H9 (cell line): Measurements from ENCODE around the gene ITPRID2. TPM values are rescaled to one million over a fixed set of nuclear protein-coding genes. Genes with fewer than 3 reads are reported as not detected.

ENCODE experiments used
- DNase-seq: peaks from one replicate; pipeline ENCODE4 v3.0.0-alpha.2; 2017
- H2AFZ ChIP-seq: one replicate; pipeline ENCODE4 v1.6.1; 2013; ENCODE audit warnings: mild to moderate bottlenecking, low read length, control low read depth, moderate library complexity
- H2AK5ac ChIP-seq: 2 replicates; pipeline ENCODE4 v1.6.1; 2013; ENCODE audit warnings: low read length, control low read depth, mixed read lengths; ENCODE audit not compliant: insufficient read length
- H2BK120ac ChIP-seq: one replicate; pipeline ENCODE4 v1.6.1; 2013; ENCODE audit warnings: low read depth, mild to moderate bottlenecking, low read length, control low read depth, inconsistent platforms; ENCODE audit not compliant: poor library complexity, severe bottlenecking
- H2BK12ac ChIP-seq: 2 replicates; pipeline ENCODE4 v1.6.1; 2013; ENCODE audit warnings: low read length, control low read depth, mixed read lengths, low read depth; ENCODE audit not compliant: insufficient read length
- H2BK15ac ChIP-seq: 2 replicates; pipeline ENCODE4 v1.6.1; 2013; ENCODE audit warnings: low read depth, low read length, control low read depth
- H2BK20ac ChIP-seq: one replicate; pipeline ENCODE4 v1.6.1; 2013; ENCODE audit warnings: low read depth, mild to moderate bottlenecking, low read length, control low read depth, inconsistent platforms; ENCODE audit not compliant: poor library complexity, severe bottlenecking
- H2BK5ac ChIP-seq: 2 replicates; pipeline ENCODE4 v1.6.1; 2013; ENCODE audit warnings: low read length, control low read depth, mixed read lengths; ENCODE audit not compliant: insufficient read length
- H3K14ac ChIP-seq: 2 replicates; pipeline ENCODE4 v1.6.1; 2013; ENCODE audit warnings: low read length, control low read depth; ENCODE audit not compliant: insufficient read depth
- H3K18ac ChIP-seq: 2 replicates; pipeline ENCODE4 v1.6.1; 2013; ENCODE audit warnings: low read depth, mild to moderate bottlenecking, mixed read lengths, low read length, control low read depth; ENCODE audit not compliant: insufficient read length
- H3K23ac ChIP-seq: 2 replicates; pipeline ENCODE4 v1.6.1; 2013; ENCODE audit warnings: low read length, control low read depth, mixed read lengths, low read depth; ENCODE audit not compliant: insufficient read length
- H3K23me2 ChIP-seq: 2 replicates; pipeline ENCODE4 v1.6.1; 2013; ENCODE audit warnings: low read depth, mild to moderate bottlenecking, mixed read lengths, low read length, control low read depth; ENCODE audit not compliant: insufficient read length, poor library complexity, severe bottlenecking
- H3K27ac ChIP-seq: 2 replicates; pipeline ENCODE4 v1.5.1; 2013; ENCODE audit warnings: low read length, control low read depth, mixed read lengths, low read depth; ENCODE audit not compliant: insufficient read length
- H3K27me3 ChIP-seq: 2 replicates; pipeline ENCODE4 v1.6.1; 2013; ENCODE audit warnings: low read length, control low read depth, inconsistent platforms; ENCODE audit not compliant: insufficient read depth
- H3K4ac ChIP-seq: 2 replicates; pipeline ENCODE4 v1.6.1; 2013; ENCODE audit warnings: low read depth, mild to moderate bottlenecking, control low read depth, inconsistent platforms, low read length, moderate library complexity
- H3K4me1 ChIP-seq: 2 replicates; pipeline ENCODE4 v1.6.1; 2013; ENCODE audit warnings: low read length, control low read depth, inconsistent platforms; ENCODE audit not compliant: insufficient read depth
- H3K4me2 ChIP-seq: 2 replicates; pipeline ENCODE4 v1.6.1; 2013; ENCODE audit warnings: low read length, control low read depth, mixed read lengths; ENCODE audit not compliant: insufficient read length, insufficient read depth
- H3K56ac ChIP-seq: 2 replicates; pipeline ENCODE4 v1.6.1; 2013; ENCODE audit warnings: low read depth, mild to moderate bottlenecking, mixed read lengths, low read length, control low read depth; ENCODE audit not compliant: insufficient read length
- H3K79me1 ChIP-seq: 2 replicates; pipeline ENCODE4 v1.6.1; 2013; ENCODE audit warnings: low read depth, mild to moderate bottlenecking, moderate library complexity, low read length, control low read depth, inconsistent platforms; ENCODE audit not compliant: insufficient read depth, poor library complexity, severe bottlenecking
- H3K79me2 ChIP-seq: 2 replicates; pipeline ENCODE4 v1.6.1; 2013; ENCODE audit warnings: low read length, control low read depth, inconsistent platforms; ENCODE audit not compliant: insufficient read depth
- H3K9ac ChIP-seq: 2 replicates; pipeline ENCODE4 v1.6.1; 2013; ENCODE audit warnings: low read length, control low read depth, mixed read lengths; ENCODE audit not compliant: insufficient read length; ENCODE audit errors: extremely low read depth
- H3K9me3 ChIP-seq: one replicate; pipeline ENCODE4 v1.6.1; 2013; ENCODE audit warnings: low read depth, low read length, inconsistent platforms; ENCODE audit not compliant: control insufficient read depth
- H3T11ph ChIP-seq: one replicate; pipeline ENCODE4 v1.6.1; 2013; ENCODE audit warnings: mild to moderate bottlenecking, low read length, control low read depth, inconsistent platforms
- H4K20me1 ChIP-seq: one replicate; pipeline ENCODE4 v1.6.1; 2013; ENCODE audit not compliant: control insufficient read depth, insufficient read length, insufficient read depth
- H4K5ac ChIP-seq: 2 replicates; pipeline ENCODE4 v1.6.1; 2013; ENCODE audit warnings: low read depth, mild to moderate bottlenecking, mixed read lengths, low read length, control low read depth; ENCODE audit not compliant: insufficient read length
- H4K8ac ChIP-seq: replicated peaks from 2 replicates; pipeline ENCODE4 v1.6.1; 2013; ENCODE audit warnings: low read length, control low read depth, mixed read lengths, low read depth; ENCODE audit not compliant: insufficient read length
- H4K91ac ChIP-seq: 2 replicates; pipeline ENCODE4 v1.6.1; 2013; ENCODE audit warnings: low read depth, mild to moderate bottlenecking, moderate library complexity, mixed read lengths, low read length, control low read depth; ENCODE audit not compliant: insufficient read length
- H3K27ac Mint-ChIP-seq, 3 experiments: 2 replicates in 2 of 3; 3 replicates in 1 of 3; pipeline ENCODE4 v1.8.0; 2020 to 2021; ENCODE audit warnings: mixed read lengths in 3 of 3, mild to moderate bottlenecking in 1 of 3, moderate library complexity in 1 of 3
- H3K27me3 Mint-ChIP-seq: 2 replicates; pipeline ENCODE4 v1.8.0; 2021; ENCODE audit warnings: low read depth, mild to moderate bottlenecking, moderate library complexity, mixed read lengths
- H3K36me3 Mint-ChIP-seq, 3 experiments: 2 replicates in 2 of 3; 3 replicates in 1 of 3; pipeline ENCODE4 v1.8.0; 2020 to 2021; ENCODE audit warnings: low read depth in 3 of 3, mixed read lengths in 3 of 3; ENCODE audit not compliant: insufficient read depth in 1 of 3
- H3K4me1 Mint-ChIP-seq, 2 experiments: 2 replicates each; pipeline ENCODE4 v1.8.0; 2020; ENCODE audit warnings: mixed read lengths in 2 of 2
- H3K4me3 Mint-ChIP-seq, 2 experiments: 2 replicates in 1 of 2; 3 replicates in 1 of 2; pipeline ENCODE4 v1.8.0; 2020 to 2021; ENCODE audit warnings: mild to moderate bottlenecking in 2 of 2, mixed read lengths in 2 of 2, moderate library complexity in 1 of 2
- H3K9me3 Mint-ChIP-seq, 2 experiments: 2 replicates in 1 of 2; 3 replicates in 1 of 2; pipeline ENCODE4 v1.8.0; 2020; ENCODE audit warnings: mild to moderate bottlenecking in 2 of 2, mixed read lengths in 2 of 2, moderate library complexity in 1 of 2
- CTCF ChIP-seq: fragments of 200-600 bp; sonication (generic); conservative IDR thresholded peaks from 3 replicates; pipeline ENCODE4 v1.8.0; 2021; ENCODE audit warnings: antibody characterized with exemption, mild to moderate bottlenecking
- total RNA-seq: library from RNA; stranded (reverse); gene quantifications from 2 replicates; pipeline ENCODE4 v1.2.1, GENCODE V29; 2021

The ITPRID2 gene
- total RNA-seq, 1 experiment from 2014 or later, result 12.0 TPM

GRCh38 chr2:181853696-181854095 is 37.8 kb upstream of the ITPRID2 start:
- H2BK15ac ChIP-seq, result no peak overlapping the region
- DNase-seq, result no peak
- no peak overlapping the region for H2BK5ac ChIP-seq
- no peaks in the 10 kb centered on the region for H3K27me3 Mint-ChIP-seq
- H3K9me3 Mint-ChIP-seq, result no peaks in the 10 kb centered on the region
- no peak overlapping the region for H3K27ac ChIP-seq
- no peaks in the 10 kb centered on the region for H3K79me1 ChIP-seq
- H3K9me3 ChIP-seq, result no peaks in the 10 kb centered on the region
- no peak overlapping the region for H2BK12ac ChIP-seq
- no peak overlapping the region for H3K4me3 Mint-ChIP-seq
- no peaks in the 10 kb centered on the region for H3K23me2 ChIP-seq
- H4K8ac ChIP-seq, result no peak overlapping the region
- H3K4ac ChIP-seq, result no peak overlapping the region
- H2BK20ac ChIP-seq, result no peak overlapping the region
- no peaks in the 10 kb centered on the region for H3K27me3 ChIP-seq
- H2BK120ac ChIP-seq, result no peak overlapping the region
- no peak overlapping the region for H3K9ac ChIP-seq
- no peak overlapping the region for H3K56ac ChIP-seq
- H3K23ac ChIP-seq, result no peak overlapping the region
- no peak overlapping the region for H3K4me2 ChIP-seq
- no peak overlapping the region for H2AFZ ChIP-seq
- H4K91ac ChIP-seq, result no peak overlapping the region
- TF ChIP-seq CTCF, result no peak
- H4K5ac ChIP-seq, result no peak overlapping the region
- no peaks in the 10 kb centered on the region for H3K79me2 ChIP-seq
- no peaks in the 10 kb centered on the region for H4K20me1 ChIP-seq
- no peak overlapping the region for H3K14ac ChIP-seq
- H3K36me3 Mint-ChIP-seq, result no peaks in the 10 kb centered on the region
- no peak overlapping the region for H2AK5ac ChIP-seq
- no peak overlapping the region for H3K27ac Mint-ChIP-seq
- H3T11ph ChIP-seq, result no peak overlapping the region
- H3K4me1 ChIP-seq, result no peaks in the 10 kb centered on the region
- H3K4me1 Mint-ChIP-seq, result peaks cover 17 to 20% of the 10 kb centered on the region in 2 experiments
- no peak overlapping the region for H3K18ac ChIP-seq
